ENCODE measurements around the gene DVL2. TPM values are rescaled to one million over a fixed set of nuclear protein-coding genes. Genes with fewer than 3 reads are reported as not detected.

The DVL2 gene
- total RNA-seq, 1 donor from 2014 or later, result 20.0 TPM

GRCh38 chr17:7215136-7215638 is 19.1 kb downstream of the DVL2 start:
- ATAC-seq (no peak), DNase-seq (ENCODE audit: missing footprints) (no peak)
- intact Hi-C loops (cut with DNase I), result no loop called here

- intact Hi-C loops (cut with DNase I), result no loop called here
- peak; percentile 91 for ATAC-seq
- DNase-seq (ENCODE audit: missing footprints), result peak; percentile 99
Measured at GRCh38 chr17:7214300-7215135, 19.8 kb downstream of the DVL2 start.

GRCh38 chr17:7213895-7214299 is 20.4 kb downstream of the DVL2 start:
- ATAC-seq (no peak), DNase-seq (ENCODE audit: missing footprints) (peak; percentile 87)
- intact Hi-C loops (cut with DNase I), result no loop called here

- DNase-seq (ENCODE audit: missing footprints) (peak; percentile 30), ATAC-seq (no peak)
- intact Hi-C loops (cut with DNase I), result no loop called here
Measured at GRCh38 chr17:7211491-7212273, 22.6 kb downstream of the DVL2 start.

GRCh38 chr17:7208754-7209460 is 25.4 kb downstream of the DVL2 start:
- DNase-seq (ENCODE audit: missing footprints), result no peak
- intact Hi-C loops (cut with DNase I), result no loop called here
- ATAC-seq, result no peak

GRCh38 chr17:7208027-7208571 is 26.2 kb downstream of the DVL2 start:
- intact Hi-C loops (cut with DNase I), result no loop called here
- ATAC-seq, result no peak
- DNase-seq (ENCODE audit: missing footprints), result peak; percentile 39

GRCh38 chr17:7207120-7208001 is 27.0 kb downstream of the DVL2 start:
- ATAC-seq, result peak; percentile 6
- intact Hi-C loops (cut with DNase I), result no loop called here
- DNase-seq (ENCODE audit: missing footprints), result peak; percentile 64

- DNase-seq (ENCODE audit: missing footprints) (no peak), ATAC-seq (no peak)
- intact Hi-C loops (cut with DNase I), result no loop called here
Measured at GRCh38 chr17:7205561-7205960, 28.8 kb downstream of the DVL2 start.

- intact Hi-C loops (cut with DNase I), result no loop called here
- DNase-seq (ENCODE audit: missing footprints), result peak; percentile 93
- ATAC-seq, result peak; percentile 90
Measured at GRCh38 chr17:7204828-7205461, 29.4 kb downstream of the DVL2 start.

- intact Hi-C loops (cut with DNase I), result no loop called here
- DNase-seq (ENCODE audit: missing footprints), result no peak
- peak; percentile 12 for ATAC-seq
Measured at GRCh38 chr17:7204336-7204735, 30.0 kb downstream of the DVL2 start.

- intact Hi-C loops (cut with DNase I), result no loop called here
- DNase-seq (ENCODE audit: missing footprints) (no peak), ATAC-seq (no peak)
Measured at GRCh38 chr17:7203391-7203790, 30.9 kb downstream of the DVL2 start.

GRCh38 chr17:7196651-7197401 is 37.5 kb downstream of the DVL2 start:
- no peak for DNase-seq (ENCODE audit: missing footprints)
- no peak for ATAC-seq
- intact Hi-C loops (cut with DNase I), result no loop called here

GRCh38 chr17:7195971-7196370 is 38.3 kb downstream of the DVL2 start:
- DNase-seq (ENCODE audit: missing footprints) (no peak), ATAC-seq (no peak)
- intact Hi-C loops (cut with DNase I), result no loop called here

- no peak for ATAC-seq
- intact Hi-C loops (cut with DNase I), result no loop called here
- no peak for DNase-seq (ENCODE audit: missing footprints)
Measured at GRCh38 chr17:7192271-7192937, 41.9 kb downstream of the DVL2 start.

- intact Hi-C loops (cut with DNase I), result no loop called here
- DNase-seq (ENCODE audit: missing footprints) (no peak), ATAC-seq (peak; percentile 65)
Measured at GRCh38 chr17:7191571-7192270, 42.6 kb downstream of the DVL2 start.

- DNase-seq (ENCODE audit: missing footprints), result no peak
- intact Hi-C loops (cut with DNase I), result no loop called here
- no peak for ATAC-seq
Measured at GRCh38 chr17:7191069-7191468, 43.2 kb downstream of the DVL2 start.
